DND-41 (cell line): Measurements from ENCODE around the gene ARHGEF6.

Experiments
- ATAC-seq: fragments of 200-7000 bp; cut with Tn5 transposase; 3 replicates; pipeline ENCODE4 v1.9.1; 2021; ENCODE audit warnings: low read depth; ENCODE audit not compliant: insufficient read depth
- DNase-seq: peaks from one replicate; pipeline ENCODE4 v3.0.0-alpha.2; 2020
- H2AFZ ChIP-seq: 2 replicates; pipeline ENCODE4 v1.6.0; 2012; ENCODE audit warnings: low read depth, low read length
- H3K27ac ChIP-seq: 2 replicates; pipeline ENCODE4 v1.5.1; 2012; ENCODE audit warnings: low read length, inconsistent platforms
- H3K27me3 ChIP-seq: fragments of 200-600 bp; sonication (generic); 2 replicates; pipeline ENCODE4 v1.6.0; 2012; ENCODE audit warnings: low read length, mild to moderate bottlenecking, inconsistent platforms; ENCODE audit not compliant: insufficient read depth, poor library complexity
- H3K36me3 ChIP-seq: 2 replicates; pipeline ENCODE4 v1.5.1; 2012; ENCODE audit warnings: low read length, inconsistent platforms; ENCODE audit not compliant: insufficient read depth
- H3K4me1 ChIP-seq: 2 replicates; pipeline ENCODE4 v1.5.1; 2012; ENCODE audit warnings: mild to moderate bottlenecking, low read length; ENCODE audit not compliant: insufficient read depth
- H3K4me2 ChIP-seq: 2 replicates; pipeline ENCODE4 v1.6.0; 2012; ENCODE audit warnings: mild to moderate bottlenecking, moderate library complexity, low read length, inconsistent platforms; ENCODE audit not compliant: insufficient read depth
- H3K4me3 ChIP-seq, 2 experiments: fragments of 200-600 bp in 1 of 2; shearing (Covaris generic) in 1 of 2; 2 replicates each; pipeline ENCODE4 v1.5.1; 2012 to 2016; ENCODE audit warnings: inconsistent platforms in 2 of 2, low read length in 2 of 2, mild to moderate bottlenecking in 2 of 2, low read depth in 1 of 2, moderate library complexity in 1 of 2
- H3K79me2 ChIP-seq: 2 replicates; pipeline ENCODE4 v1.6.0; 2012; ENCODE audit warnings: low read length, inconsistent platforms; ENCODE audit not compliant: insufficient read depth
- H3K9ac ChIP-seq: 2 replicates; pipeline ENCODE4 v1.6.0; 2012; ENCODE audit warnings: low read depth, mild to moderate bottlenecking, inconsistent platforms, low read length, moderate library complexity
- H3K9me3 ChIP-seq: 2 replicates; pipeline ENCODE4 v1.5.1; 2012; ENCODE audit warnings: low read length, moderate library complexity, mild to moderate bottlenecking, inconsistent platforms; ENCODE audit not compliant: insufficient read depth, severe bottlenecking
- H4K20me1 ChIP-seq: 2 replicates; pipeline ENCODE4 v1.6.0; 2012; ENCODE audit warnings: low read length; ENCODE audit not compliant: insufficient read depth
- EZH2 ChIP-seq: IDR thresholded peaks from 3 replicates; pipeline ENCODE4 v1.6.1; 2012; ENCODE audit warnings: borderline replicate concordance, low read depth, mild to moderate bottlenecking, moderate library complexity, low read length, inconsistent platforms; ENCODE audit not compliant: severe bottlenecking
- TF ChIP-seq, protein P1 (sequence below): IDR thresholded peaks from 2 replicates; pipeline ENCODE4 v1.5.1; 2012; ENCODE audit warnings: borderline replicate concordance, low read length, moderate library complexity, mild to moderate bottlenecking; ENCODE audit not compliant: poor library complexity, severe bottlenecking; ENCODE audit errors: extremely low read depth

ARHGEF6 gene

DNA sequence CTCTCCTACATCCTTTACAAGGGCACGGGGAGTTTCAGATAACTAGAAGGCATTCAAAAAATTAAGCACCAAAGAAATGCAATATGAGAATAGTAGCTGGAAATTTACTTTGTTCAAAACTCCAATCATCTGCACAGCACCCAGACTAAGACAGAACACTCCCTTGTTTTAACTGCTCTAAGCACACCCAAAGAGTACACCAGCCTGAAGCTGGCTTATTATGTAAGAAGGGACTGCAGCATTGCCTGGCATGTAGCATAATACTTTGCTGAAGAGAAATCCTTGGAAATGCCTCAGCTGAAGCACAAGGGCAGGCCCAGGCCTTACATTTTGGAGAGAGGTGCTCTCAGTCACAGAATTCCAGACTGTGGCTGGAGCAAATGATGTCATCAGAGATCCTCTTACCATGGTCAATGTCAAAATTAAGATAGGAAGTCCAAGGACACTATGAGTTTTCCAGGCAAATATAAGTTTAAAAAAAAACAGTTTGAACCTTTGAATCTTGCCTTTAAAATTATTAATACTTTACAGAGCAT lies 14.8 kb downstream of the ARHGEF6 start:
- Histone ChIP-seq H3K36me3 (peaks cover 39% of the 10 kb centered on the region), H3K4me3 (no peak overlapping the region), H3K9ac (no peak overlapping the region), H3K27me3 (no peaks in the 10 kb centered on the region), H3K9me3 (no peaks in the 10 kb centered on the region), H3K79me2 (peaks cover 86% of the 10 kb centered on the region), H2AFZ (no peak overlapping the region), H3K4me1 (peaks cover 35% of the 10 kb centered on the region), H3K4me2 (no peak overlapping the region), H4K20me1 (peaks cover 61% of the 10 kb centered on the region), H3K27ac (no peak overlapping the region)
- no peak for TF ChIP-seq EZH2
- TF ChIP-seq, protein P1, sequence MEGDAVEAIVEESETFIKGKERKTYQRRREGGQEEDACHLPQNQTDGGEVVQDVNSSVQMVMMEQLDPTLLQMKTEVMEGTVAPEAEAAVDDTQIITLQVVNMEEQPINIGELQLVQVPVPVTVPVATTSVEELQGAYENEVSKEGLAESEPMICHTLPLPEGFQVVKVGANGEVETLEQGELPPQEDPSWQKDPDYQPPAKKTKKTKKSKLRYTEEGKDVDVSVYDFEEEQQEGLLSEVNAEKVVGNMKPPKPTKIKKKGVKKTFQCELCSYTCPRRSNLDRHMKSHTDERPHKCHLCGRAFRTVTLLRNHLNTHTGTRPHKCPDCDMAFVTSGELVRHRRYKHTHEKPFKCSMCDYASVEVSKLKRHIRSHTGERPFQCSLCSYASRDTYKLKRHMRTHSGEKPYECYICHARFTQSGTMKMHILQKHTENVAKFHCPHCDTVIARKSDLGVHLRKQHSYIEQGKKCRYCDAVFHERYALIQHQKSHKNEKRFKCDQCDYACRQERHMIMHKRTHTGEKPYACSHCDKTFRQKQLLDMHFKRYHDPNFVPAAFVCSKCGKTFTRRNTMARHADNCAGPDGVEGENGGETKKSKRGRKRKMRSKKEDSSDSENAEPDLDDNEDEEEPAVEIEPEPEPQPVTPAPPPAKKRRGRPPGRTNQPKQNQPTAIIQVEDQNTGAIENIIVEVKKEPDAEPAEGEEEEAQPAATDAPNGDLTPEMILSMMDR = no peak
- DNase-seq (no peak), ATAC-seq (no peak)

DNA sequence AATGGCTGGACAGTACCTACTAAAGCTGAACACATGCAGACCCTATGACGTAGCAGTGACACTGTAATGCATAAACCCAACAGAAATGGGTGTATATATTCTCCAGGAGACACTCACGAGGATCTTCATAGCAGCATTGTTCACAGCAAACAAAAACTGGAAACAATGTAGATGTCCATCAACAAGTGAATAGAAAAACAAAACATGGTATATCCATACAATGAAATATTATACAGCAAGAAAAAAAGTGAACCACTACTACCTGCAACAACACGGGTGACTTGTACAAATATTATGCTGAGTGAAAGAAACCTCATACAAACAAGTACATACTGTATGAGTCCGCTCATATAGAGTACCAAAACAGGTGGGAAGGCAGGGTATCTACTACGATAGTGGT lies 16.5 kb downstream of the ARHGEF6 start:
- H3K79me2 ChIP-seq = peaks cover 84% of the 10 kb centered on the region
- H2AFZ ChIP-seq = no peak overlapping the region
- DNase-seq (no peak), ATAC-seq (no peak)
- peaks cover 66% of the 10 kb centered on the region for H4K20me1 ChIP-seq
- no peak overlapping the region for H3K4me2 ChIP-seq
- TF ChIP-seq, protein P1 = no peak
- TF ChIP-seq EZH2 = no peak
- peaks cover 35% of the 10 kb centered on the region for H3K36me3 ChIP-seq
- no peak overlapping the region for H3K9ac ChIP-seq
- no peak overlapping the region for H3K27ac ChIP-seq
- H3K27me3 ChIP-seq = no peaks in the 10 kb centered on the region
- no peaks in the 10 kb centered on the region for H3K9me3 ChIP-seq
- H3K4me3 ChIP-seq = no peak overlapping the region
- H3K4me1 ChIP-seq = peaks cover 29% of the 10 kb centered on the region

DNA sequence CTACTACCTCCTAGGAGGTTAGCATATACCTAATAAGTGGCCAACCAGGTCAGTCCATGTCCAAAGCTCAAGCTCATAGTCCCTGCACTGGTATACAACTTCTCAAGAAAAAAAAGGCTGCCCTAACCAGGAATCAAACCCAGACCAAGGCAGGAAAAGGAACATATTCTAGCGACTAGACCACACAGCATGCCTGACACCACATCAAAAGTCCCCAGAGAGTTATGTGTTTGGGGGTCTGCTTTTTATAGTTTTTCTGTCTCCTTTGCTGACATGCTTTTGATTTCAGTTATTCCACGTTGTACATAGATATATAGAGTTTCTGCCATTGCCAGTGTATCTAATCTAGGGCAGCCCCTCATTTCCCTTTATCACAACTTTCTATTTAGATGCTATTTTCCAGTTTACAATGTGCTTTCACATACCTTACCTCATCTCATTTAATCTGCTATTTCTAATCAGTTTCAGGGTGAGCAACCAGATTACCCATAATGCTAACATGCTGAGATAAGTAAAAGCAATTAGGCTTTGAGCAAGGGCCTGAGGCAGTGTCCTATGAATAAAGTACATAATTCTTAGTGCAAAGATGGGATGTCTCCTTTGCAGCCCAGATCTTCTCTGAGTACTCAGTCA lies 17.8 kb downstream of the ARHGEF6 start:
- no peak for TF ChIP-seq EZH2
- TF ChIP-seq, protein P1 = no peak
- Histone ChIP-seq H3K27me3 (no peaks in the 10 kb centered on the region), H4K20me1 (peaks cover 58% of the 10 kb centered on the region), H3K4me2 (peak overlapping the region; percentile 26; the same call in 1 of the 2 replicates), H2AFZ (no peak overlapping the region), H3K36me3 (peaks cover 27% of the 10 kb centered on the region), H3K27ac (no peak overlapping the region), H3K9me3 (no peaks in the 10 kb centered on the region), H3K4me1 (peaks cover 29% of the 10 kb centered on the region), H3K79me2 (peaks cover 80% of the 10 kb centered on the region), H3K4me3 (no peak overlapping the region), H3K9ac (no peak overlapping the region)
- ATAC-seq (peak; percentile 97), DNase-seq (peak; percentile 63)
